Activated effector memory CD4-positive, alpha-beta T cell treated with Interleukin-2 at 50 U/mL for 16 hours (primary cell): Measurements from ENCODE around the gene ASAP2.

Experiments
- DNase-seq: peaks from one replicate; pipeline ENCODE4 v3.0.0-alpha.2; 2020

The ASAP2 gene

DNA sequence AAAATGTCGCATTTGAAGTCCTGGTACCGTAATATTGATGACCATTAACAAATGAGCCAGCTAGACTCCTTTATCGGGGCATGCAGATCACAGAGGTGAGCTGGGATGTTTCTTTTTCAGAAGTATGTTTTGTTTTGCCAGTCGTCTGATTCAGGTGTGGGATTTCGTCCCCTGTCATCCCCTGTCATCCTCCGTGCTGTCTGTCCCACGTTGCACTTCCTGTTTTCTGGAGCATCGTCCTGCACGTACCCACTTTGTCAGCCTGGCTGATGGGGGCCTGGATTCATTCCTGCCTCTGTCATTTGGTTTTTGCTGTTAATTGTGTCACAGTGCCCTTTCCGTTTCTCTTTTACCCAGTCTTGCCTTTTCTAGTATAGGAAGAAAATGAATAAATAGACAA, 72.8 kb downstream of the ASAP2 start:
- DNase-seq = no peak

DNA sequence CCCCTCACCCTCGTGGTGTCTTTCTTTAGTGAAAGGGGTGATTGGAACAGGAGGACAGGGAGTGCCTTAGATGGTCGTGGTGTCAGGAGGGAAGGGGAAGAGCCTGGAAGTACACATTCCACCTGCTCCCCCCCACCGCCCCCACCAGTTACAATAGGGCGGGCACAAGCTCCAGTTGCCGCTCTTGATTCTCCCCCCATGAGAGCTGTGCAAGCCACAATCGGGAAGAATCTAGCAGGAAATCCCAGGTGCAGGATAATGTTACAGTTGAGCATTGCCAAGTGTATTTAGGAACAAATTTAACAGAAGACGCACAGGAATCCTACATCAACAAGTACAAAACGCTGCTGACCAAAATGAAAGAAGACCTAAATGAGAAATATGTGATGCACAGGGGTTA, 73.6 kb downstream of the ASAP2 start:
- DNase-seq = no peak

DNA sequence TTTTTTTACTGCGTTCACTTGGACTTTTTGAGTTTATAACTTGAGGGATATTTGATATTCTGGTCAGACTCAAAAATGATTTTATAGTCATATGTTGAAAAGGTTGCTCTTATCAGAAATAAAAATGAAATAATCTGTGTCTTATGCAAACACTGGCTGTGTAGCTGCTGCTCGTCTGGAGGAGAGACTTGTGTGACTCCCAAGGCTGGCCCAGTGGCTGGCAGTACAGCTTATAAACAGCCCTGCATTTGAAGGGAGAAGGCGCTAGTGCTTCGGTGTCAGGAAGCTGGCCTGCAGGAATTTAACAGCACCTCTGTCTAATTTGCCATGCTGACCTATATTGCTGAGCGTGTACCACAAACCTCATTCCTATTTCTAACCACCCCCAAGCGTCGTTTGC, 74.5 kb downstream of the ASAP2 start:
- no peak for DNase-seq

- no peak for DNase-seq
These were observed 75.8 kb downstream of the ASAP2 start for GRCh38 chr2:9282128-9283112.

- no peak for DNase-seq
These were observed 78.1 kb downstream of the ASAP2 start for GRCh38 chr2:9284521-9285297.

- no peak for DNase-seq
These were observed 78.8 kb downstream of the ASAP2 start for GRCh38 chr2:9285385-9285920.

GRCh38 chr2:9285921-9286320, 79.3 kb downstream of the ASAP2 start:
- no peak for DNase-seq

GRCh38 chr2:9286554-9287399, 80.2 kb downstream of the ASAP2 start:
- no peak for DNase-seq

DNA sequence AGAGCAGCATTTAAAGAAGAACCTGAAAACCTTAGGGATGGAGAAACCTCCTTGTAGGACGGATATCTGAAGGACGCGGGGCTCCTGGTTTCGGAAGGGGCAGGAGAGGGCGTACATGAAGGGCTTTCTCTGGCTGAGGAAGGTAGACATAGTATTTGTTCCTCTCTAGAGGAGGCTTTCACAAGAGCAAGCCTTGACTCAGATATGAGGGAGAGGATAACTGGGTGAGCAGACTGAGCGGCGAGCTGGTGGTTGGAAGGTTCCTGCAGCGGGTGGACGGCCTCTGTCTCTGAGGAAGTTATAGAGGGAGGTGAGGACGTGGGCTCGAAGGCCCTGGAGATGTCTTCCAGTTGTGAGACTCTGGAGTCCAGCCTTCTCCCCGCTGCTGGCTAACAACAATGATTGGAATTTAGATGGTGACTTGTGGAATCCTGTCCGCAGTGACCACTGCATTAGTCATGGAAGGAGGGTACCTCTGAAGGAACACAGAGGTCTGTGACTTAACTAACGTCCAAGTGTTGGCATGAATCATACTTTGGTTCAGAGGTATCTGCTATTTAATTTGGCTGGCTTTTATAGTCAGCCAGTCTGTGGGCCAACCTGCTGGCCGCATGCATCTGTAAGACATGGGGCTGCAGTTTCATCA, 80.9 kb downstream of the ASAP2 start:
- DNase-seq = no peak

- DNase-seq = no peak
These were observed 81.6 kb downstream of the ASAP2 start for GRCh38 chr2:9288233-9288632.

- no peak for DNase-seq
These were observed 82.2 kb downstream of the ASAP2 start for GRCh38 chr2:9288681-9289338.

GRCh38 chr2:9291331-9291730, 84.7 kb downstream of the ASAP2 start:
- DNase-seq = no peak

- DNase-seq = no peak
These were observed 85.3 kb downstream of the ASAP2 start for GRCh38 chr2:9291866-9292265.

DNA sequence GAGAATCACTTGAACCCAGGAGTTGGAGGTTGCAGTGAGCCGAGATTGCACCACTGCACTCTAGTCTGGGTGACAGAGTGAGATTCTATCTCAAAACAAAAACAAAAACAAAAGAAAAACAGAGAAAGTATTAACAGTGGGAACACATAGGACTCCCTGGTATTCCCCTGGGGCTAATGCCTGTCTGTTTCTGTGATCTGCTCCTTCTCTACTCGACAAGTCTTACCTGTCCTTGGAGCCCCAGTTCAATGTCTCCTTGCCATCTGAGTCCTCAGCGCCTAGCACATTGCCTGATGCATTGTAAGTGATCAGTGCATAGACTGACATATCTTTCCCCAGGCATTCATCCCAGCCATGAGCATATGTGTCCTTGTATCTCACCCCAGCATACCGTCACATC, 85.8 kb downstream of the ASAP2 start:
- no peak for DNase-seq

DNA sequence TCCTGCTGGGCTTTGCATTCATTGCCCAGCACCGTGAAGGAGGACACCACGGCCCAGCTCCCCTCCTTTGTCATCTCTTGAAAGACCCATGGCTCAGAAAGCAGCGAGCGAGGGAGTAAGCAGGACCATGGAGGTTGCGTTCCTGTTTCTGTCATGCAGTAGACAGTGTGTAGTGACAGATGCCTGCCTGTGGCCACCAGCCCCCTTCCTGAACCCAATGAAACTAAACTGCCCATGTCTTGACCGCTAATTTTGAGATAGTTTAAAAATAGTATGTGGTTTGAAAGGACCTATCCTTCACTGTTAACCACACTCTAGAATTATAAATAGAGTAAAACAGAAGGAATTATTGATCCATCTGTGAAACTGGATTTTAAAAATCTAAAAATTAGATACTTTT, 88.2 kb downstream of the ASAP2 start:
- no peak for DNase-seq

GRCh38 chr2:9296559-9296958, 89.9 kb downstream of the ASAP2 start:
- no peak for DNase-seq

DNA sequence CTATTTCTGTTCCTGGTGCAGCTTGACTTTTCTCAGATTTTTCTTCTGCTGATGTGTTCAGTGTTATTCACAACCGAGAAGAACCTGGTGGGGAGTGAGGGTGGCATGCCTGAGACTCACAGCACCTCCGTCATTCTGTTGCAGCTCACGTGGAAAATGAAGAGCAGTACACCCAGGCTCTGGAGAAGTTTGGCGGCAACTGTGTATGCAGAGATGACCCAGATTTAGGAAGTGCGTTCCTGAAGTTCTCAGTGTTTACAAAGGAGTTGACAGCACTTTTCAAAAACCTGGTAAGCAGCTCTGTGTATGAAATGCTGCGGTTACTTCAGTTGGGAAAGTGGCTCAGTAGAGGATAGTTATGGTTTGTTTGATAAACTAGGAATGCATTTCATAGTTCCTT, 90.5 kb downstream of the ASAP2 start:
- DNase-seq = no peak

DNA sequence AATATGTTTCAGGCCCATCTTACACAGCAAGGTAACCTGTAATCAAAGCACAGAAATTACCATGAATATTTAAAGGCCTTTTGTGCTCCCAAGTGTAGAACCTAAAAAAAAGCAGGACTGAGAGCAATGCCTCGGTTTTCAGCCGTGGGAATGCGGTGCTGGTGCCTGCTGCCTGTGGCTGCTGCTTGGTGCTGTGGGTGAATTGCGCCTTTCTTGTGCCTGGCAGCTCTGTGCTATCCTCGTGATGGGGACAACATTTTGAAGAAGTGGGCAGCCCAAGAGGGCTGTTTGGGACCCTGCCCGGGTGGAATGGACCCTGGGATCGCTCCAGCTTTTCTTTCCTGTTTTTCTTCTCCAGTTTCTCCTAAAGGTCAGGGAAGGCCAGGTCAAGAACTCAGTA, 91.2 kb downstream of the ASAP2 start:
- DNase-seq = no peak

DNA sequence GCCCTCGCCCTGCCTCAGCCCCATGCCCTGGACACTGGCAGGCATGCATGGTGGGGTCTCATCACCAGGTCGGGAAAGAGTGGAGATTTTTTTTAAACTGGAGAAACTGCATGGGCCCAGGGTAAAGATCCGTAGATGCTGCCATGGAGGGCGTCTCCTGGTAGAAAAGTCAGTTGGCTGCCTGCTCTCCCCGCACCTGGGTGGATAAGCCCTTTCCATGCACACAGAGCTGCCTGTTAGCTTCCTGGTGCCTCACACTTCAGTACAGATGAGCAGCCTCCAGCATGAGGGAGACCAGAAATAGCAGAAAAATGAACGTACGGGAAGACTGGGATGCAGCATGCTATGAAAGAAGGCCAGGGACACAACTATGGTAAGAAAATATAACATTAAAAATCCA, 92.0 kb downstream of the ASAP2 start:
- no peak for DNase-seq

DNA sequence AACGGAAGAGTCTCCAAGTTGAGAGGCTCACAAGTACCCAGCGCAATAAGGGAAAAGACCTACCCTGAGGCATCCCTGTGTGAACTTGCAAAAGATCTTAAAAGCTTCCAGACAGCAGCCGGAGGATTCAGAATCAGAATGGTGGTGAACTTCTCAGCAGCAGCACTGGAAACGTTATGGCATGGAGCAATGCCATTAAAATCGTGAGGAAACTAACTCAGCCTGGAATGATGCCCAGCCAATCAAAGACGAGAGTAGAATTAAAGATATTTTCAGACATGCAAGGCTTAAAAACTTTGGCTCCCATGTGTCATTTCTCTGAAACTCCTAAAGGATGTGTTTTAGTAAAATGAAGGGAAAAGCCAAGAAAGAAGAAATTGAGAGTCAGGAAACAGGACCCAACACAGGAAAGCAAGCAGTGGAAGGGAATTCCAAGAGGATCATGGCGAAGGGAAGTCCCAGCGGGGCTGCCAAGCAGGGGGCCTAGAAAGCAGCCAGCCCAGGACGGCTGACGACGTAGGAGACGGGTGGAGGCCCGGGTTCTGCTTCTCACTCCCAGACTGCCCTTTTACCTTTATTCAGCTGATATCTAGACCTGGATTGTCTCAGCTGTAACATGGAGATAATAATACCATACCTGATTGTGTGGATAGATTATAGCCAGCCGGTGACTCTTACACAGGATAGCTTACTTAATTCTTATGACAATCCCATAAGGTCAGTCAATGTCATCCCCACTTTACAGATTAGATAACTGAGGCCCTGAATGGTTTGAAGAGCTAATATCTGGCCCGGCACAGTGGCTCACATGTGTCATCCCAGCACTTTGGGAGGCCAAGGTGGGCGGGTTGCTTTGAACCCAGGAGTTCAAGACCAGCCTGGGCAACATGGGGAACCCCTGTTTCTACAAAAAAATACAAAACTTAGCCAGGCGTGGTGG, 92.8 kb downstream of the ASAP2 start:
- no peak for DNase-seq

DNA sequence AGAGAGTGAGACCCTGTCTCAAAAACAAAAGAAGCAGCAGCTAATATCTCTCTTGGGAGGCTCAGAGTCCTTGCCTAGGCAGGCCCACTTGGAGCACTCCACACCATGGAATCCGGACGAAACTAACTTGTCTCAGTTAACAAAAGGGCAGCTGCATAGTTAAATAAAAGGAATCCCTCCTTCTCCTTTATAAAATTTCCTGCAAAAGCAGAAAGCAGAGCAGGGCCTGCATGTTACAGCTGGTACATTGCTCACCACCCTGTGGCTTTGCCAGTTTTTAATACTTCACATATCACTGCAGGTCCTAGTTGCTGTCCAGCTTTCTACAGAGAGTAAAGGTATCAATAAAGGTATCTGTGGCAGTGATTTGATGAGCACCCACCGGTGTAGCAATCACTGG, 93.6 kb downstream of the ASAP2 start:
- no peak for DNase-seq
